HK-2 (cell line): Measurements from ENCODE around the gene DHX58.

Experiments used
- DNase-seq: peaks from one replicate; pipeline ENCODE4 v3.0.0-alpha.2; 2018; ENCODE audit not compliant: unreplicated experiment

The DHX58 gene

GRCh38 chr17:42087736-42088705, 24.5 kb downstream of the DHX58 start:
- no peak for DNase-seq

DNA sequence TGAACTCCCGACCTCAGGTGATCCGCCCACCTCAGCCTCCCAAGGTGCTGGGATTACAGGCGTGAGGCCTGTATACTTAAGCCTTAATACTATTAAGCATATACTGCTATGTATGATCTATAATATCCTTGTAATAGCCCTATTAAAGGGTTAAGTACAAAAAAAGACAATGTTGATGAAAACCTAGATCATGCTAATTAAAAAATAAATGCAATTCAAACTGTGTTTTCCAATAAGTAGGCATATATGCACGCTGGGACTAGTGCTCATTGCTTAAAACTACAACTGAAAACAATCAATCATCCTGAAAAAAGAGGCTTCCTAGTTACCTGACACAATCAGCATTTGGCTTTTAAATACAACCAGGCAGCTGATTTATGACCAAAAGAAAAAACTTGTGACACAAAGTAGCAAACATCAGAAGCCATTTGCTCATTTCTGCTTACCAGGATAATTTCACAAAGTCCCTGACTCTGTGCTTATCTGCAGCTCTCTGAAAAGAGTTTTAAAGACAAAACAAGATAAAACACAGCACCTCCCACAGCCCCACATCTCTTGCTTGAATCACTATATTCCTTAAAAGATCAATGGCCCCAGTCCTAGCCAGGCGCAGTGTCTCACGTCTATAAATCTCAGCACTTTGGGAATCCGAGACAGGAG, 25.3 kb downstream of the DHX58 start:
- no peak for DNase-seq

DNA sequence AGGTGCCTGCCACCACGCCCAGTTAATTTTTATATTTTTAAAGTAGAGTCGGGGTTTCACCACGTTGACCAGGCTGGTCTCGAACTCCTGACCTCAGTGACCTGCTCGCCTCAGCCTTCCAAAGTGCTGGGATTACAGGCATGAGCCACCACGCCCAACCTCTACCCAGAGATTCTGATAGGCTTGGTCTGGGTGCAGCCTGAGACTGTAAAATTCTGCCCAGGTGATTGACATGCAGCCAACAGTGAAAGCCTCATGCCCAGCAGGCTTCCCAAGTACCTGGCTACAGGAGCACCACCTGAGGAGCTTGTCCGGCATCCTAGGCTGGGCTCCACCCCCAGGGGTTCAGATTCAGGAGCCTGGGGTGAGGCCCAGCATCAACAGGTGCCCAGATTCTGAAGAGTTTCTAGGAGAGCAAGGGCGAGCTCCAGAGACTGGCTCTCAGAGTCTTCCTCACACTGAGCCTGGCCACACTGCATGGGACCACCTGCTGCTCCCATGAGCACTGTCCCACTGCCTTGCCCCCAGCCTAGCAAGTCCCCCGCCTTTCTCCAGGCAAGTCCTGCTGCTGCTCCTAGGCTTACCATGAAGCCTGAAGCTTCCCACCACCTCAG, 30.9 kb downstream of the DHX58 start:
- DNase-seq = no peak

DNA sequence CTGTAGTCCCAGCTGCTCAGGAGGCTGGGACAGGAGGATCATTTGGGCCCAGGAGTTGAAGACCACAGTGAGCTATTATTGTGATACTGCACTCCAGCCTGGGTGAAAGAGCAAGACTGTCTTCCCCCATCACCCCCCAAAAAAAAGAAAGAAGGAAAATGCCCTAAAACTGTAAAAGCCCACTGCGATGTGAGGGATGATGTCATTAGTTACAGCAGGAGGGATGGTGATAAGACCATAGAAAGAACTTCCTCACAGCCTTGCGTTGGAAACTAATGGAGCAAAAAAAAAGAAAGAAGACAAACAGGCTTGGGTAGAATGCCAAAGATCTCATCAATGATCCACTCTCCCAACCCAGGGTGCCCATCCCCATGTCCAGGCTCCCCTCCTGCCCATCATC, 33.0 kb downstream of the DHX58 start:
- no peak for DNase-seq

GRCh38 chr17:42078396-42079043, 34.0 kb downstream of the DHX58 start:
- no peak for DNase-seq

GRCh38 chr17:42077755-42078154, 34.8 kb downstream of the DHX58 start:
- DNase-seq = no peak

DNA sequence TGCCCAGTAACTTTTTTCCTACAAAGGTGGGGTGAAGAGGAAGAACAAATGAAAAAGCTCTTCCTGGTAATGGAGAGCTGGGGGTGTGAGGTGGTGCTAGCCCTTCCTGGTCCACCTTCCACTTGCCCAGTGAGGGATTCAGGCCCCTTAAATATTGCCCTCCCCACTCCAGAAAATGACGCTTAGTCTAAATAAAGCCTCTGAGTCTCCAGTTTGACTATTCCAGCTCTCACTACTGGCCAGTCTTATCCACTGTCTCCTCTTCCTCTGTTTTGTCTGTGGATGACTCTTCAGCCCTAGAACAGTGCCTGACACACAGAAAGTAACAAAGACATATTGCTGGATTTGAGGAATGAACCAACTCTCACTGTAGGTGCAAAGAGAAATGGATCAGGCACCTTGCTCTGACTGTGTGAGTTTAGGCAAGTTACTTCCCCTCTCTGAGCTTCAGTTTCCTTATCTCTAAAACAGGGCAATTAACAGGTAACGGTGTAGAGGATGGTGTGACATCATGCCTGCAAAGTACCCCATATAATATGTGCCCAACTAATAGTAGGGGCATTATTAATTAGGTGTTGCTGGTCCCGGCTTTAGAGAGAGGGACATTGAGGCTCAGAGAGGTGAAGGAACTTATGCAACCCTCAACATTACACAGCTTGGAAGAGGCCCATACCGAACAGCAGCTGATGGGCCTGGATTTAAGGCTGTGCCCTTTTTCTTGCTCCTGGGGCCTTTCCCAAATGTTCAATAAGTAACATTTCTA, 35.5 kb downstream of the DHX58 start:
- no peak for DNase-seq

DNA sequence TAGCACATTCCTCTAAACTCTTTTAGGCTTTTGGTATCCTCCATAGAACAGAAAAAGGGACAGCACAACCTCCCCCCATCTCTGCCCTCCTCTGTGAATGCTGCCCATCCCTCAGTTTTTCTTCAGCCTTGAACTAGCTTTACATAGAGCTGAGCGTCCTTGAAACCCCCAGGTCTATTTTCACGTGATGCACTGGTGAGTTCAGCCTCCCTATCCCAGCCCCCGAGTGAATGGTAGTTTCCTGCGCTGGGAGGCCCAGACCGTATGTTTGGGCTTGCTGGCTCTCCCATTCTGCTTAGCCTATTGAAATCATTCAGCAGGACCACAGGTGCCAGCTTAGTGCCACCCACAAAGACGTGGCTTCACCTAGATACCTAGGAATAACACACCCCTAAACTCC, 36.7 kb downstream of the DHX58 start:
- no peak for DNase-seq

DNA sequence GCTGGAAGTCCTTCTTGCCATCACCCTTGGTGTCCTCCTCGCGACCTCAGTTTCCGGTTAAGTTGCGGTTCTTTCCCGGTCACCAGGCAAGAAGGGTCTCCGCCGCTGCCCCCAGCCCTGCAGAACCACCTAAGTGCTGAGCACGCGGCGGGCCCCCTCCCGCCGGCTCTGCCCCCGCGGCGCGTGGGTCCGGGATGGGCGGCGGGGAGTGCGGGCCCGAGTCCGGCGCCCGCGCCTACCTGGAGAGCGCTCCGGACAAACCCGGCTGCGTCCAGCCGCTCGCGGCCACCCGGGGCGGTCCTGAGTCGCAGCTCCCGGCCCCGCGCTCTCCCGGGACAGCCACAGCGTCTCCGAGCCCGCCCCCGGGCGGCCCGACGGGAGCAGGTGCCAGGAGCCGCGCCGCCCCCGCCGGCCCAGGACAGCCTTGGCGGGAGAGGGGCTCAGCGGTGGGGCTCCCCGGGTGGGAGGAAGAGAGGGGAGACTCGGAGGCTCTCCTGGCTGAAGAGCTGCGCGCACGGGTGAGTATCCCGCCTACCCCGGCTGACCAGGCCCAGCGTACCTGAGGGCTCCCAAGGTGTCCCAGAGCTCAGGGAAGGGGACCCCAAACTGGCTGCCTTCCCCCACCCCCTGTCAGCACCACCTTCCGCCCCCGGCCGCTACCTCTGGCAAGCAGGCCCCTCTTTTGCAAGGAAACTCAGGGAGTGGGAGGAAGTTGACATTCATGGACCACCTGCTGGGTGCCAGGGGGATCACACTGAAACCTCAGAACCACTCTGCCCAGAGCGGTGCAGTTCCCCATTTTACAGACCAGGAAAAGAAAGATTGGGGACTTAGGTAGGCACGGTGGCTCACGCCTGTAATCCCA, 40.0 kb downstream of the DHX58 start:
- DNase-seq = no peak

GRCh38 chr17:42071810-42072209, 40.7 kb downstream of the DHX58 start:
- no peak for DNase-seq

GRCh38 chr17:42068979-42069378, 43.5 kb downstream of the DHX58 start:
- DNase-seq = no peak

GRCh38 chr17:42067371-42068091, 45.0 kb downstream of the DHX58 start:
- DNase-seq = peak; percentile 66

GRCh38 chr17:42065201-42065600, 47.3 kb downstream of the DHX58 start:
- no peak for DNase-seq

DNA sequence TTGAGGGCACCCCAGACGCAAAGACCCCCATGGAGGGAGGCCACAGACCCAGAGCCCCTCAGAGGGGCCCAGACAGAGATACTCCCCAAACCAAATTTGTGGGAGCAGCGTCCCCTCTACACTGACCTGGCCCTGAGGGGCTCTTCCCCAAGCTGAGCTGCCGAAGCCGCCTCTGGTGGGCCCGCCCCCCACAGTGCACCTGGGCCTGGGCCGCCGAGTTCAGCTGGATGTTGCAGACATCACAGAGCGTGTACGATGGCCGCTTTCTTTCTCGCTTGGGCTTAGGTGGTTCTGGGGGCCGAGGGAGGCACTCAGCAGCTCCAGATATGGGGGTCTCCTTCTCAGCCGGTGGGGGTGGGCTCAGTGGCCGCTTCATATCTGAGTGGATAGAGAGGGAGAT, 49.8 kb downstream of the DHX58 start:
- no peak for DNase-seq

- no peak for DNase-seq
These were observed 50.6 kb downstream of the DHX58 start for GRCh38 chr17:42061646-42062487.

- DNase-seq = no peak
These were observed 52.3 kb downstream of the DHX58 start for GRCh38 chr17:42060231-42060630.

DNA sequence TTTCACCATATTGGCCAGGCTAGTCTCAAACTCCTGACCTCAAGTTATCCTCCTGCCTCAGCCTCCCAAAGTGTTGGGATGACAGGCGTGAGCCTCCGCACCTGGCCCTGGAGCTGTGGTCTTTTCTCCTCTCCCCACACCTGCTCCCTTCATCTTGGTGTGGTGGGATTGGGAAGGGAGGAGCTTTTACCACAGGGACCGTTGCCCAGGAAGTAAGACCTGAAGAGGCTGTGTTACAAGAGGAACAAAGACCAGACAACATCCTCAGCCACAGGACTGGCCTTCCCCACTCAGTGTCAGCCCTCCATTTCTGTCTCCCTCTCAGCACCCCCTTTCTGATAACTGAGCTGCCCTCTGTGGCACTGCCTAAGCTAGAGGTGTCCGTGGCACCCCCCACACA, 52.7 kb downstream of the DHX58 start:
- DNase-seq = no peak

DNA sequence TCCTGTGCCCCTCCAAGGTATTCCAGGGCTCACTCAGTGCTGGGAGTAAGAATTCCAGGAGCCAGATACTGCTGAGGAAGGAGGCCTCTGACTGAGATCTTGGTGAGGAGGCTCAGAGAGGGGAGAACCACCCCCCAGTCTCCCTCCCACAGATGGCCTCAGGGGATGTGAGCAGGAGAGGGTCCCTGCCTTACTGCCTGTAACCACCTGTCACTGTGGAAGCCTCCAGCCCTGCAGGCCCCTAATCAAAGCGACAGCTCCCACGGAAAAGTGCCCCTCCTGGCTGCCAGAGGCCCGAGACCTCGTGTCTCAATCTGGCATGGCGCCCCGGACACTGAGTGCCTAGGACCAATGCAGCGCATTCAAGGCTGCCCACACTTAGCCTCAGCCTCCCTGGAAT, 54.5 kb downstream of the DHX58 start:
- DNase-seq = no peak

GRCh38 chr17:42056635-42057034, 55.9 kb downstream of the DHX58 start:
- DNase-seq = no peak
